SK-N-SH treated with all-trans-retinoic acid at 6 μM for 48 hours (cell line): ENCODE measurements around the gene ADORA1.

ENCODE experiments used
- PPARA ChIP-seq: fragments of 250-450 bp; sonication (Bioruptor Pico); IDR thresholded peaks from 2 replicates; pipeline ENCODE4 v1.5.0; 2020; ENCODE audit warnings: mild to moderate bottlenecking, borderline replicate concordance
- RARB ChIP-seq: fragments of 250-450 bp; sonication (Bioruptor Pico); IDR thresholded peaks from 2 replicates; pipeline ENCODE4 v1.8.0; 2021; ENCODE audit warnings: mild to moderate bottlenecking, moderate library complexity
- SNAI2 ChIP-seq: fragments of 250-450 bp; sonication (Bioruptor Pico); IDR thresholded peaks from 2 replicates; pipeline ENCODE4 v1.5.0; 2020; ENCODE audit warnings: mild to moderate bottlenecking, moderate library complexity
- TCF4 ChIP-seq: fragments of 250-450 bp; sonication (Bioruptor Pico); IDR thresholded peaks from 2 replicates; pipeline ENCODE4 v1.8.0; 2021; ENCODE audit warnings: mild to moderate bottlenecking, moderate library complexity, borderline replicate concordance
- ZC3H10 ChIP-seq: fragments of 250-450 bp; sonication (Bioruptor Pico); IDR thresholded peaks from 2 replicates; pipeline ENCODE4 v1.5.1; 2021; ENCODE audit warnings: mild to moderate bottlenecking, moderate library complexity
- ZNF565 ChIP-seq: fragments of 450-650 bp; formaldehyde crosslinking; conservative IDR thresholded peaks from 2 replicates; pipeline ENCODE4 v1.5.0; 2020; ENCODE audit warnings: low read depth, mild to moderate bottlenecking, moderate library complexity
- TF ChIP-seq, protein P1 (sequence below): fragments of 250-450 bp; sonication (Bioruptor Pico); IDR thresholded peaks from 2 replicates; pipeline ENCODE4 v1.8.0; 2020; ENCODE audit warnings: mild to moderate bottlenecking, moderate library complexity, borderline replicate concordance
- TF ChIP-seq, protein P2 (sequence below): fragments of 250-450 bp; sonication (Bioruptor Pico); IDR thresholded peaks from 2 replicates; pipeline ENCODE4 v1.5.1; 2020; ENCODE audit warnings: low read depth, mild to moderate bottlenecking, moderate library complexity

DNA sequence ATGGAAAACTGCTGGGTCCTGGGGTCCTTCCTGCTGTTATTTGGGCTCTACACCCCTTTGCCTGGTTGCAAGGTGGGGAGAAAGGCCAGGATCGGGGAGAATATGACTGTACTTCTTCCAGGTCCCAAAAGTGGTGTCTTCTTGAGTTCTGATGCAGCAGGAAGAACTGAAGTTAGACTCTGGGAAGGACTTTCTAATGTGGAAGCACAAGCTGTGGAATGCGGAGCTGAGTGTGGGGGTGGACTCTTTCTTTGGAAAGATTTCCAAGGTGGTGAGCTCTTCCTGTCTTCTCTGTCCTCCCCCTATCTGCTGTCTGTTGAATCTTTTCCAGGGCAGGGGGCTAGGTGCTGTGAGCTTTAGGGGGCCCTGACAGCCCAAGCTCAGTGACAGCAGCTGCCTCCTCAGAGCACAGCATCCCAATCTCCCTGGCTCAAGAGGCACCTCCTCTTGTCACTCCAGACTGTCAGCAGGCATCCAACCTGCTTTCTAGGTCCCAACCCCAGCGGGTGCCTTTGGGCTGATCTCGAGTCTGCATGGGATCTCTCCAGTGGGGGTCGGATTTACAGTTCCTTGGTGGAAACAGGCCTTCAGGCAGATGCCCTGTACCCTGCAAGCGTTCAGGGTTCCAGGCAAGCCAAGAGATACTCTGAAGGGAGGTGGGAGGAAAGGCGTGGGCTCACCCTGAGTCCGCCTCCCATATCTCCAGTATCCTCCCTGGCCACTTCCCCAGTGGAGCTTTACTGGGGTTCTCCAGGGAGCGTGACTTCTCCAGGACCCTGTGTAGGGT lies 23.2 kb downstream of the ADORA1 start:
- TF ChIP-seq PPARA (CRISPR knock-in tag) (no peak), TCF4 (CRISPR knock-in tag) (no peak), SNAI2 (CRISPR knock-in tag) (no peak), ZNF565 (CRISPR knock-in tag) (no peak), RARB (CRISPR knock-in tag) (no peak), ZC3H10 (CRISPR knock-in tag) (no peak)
- TF ChIP-seq, protein P1, sequence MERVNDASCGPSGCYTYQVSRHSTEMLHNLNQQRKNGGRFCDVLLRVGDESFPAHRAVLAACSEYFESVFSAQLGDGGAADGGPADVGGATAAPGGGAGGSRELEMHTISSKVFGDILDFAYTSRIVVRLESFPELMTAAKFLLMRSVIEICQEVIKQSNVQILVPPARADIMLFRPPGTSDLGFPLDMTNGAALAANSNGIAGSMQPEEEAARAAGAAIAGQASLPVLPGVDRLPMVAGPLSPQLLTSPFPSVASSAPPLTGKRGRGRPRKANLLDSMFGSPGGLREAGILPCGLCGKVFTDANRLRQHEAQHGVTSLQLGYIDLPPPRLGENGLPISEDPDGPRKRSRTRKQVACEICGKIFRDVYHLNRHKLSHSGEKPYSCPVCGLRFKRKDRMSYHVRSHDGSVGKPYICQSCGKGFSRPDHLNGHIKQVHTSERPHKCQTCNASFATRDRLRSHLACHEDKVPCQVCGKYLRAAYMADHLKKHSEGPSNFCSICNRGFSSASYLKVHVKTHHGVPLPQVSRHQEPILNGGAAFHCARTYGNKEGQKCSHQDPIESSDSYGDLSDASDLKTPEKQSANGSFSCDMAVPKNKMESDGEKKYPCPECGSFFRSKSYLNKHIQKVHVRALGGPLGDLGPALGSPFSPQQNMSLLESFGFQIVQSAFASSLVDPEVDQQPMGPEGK (CRISPR knock-in tag), result no peak
- TF ChIP-seq, protein P2, sequence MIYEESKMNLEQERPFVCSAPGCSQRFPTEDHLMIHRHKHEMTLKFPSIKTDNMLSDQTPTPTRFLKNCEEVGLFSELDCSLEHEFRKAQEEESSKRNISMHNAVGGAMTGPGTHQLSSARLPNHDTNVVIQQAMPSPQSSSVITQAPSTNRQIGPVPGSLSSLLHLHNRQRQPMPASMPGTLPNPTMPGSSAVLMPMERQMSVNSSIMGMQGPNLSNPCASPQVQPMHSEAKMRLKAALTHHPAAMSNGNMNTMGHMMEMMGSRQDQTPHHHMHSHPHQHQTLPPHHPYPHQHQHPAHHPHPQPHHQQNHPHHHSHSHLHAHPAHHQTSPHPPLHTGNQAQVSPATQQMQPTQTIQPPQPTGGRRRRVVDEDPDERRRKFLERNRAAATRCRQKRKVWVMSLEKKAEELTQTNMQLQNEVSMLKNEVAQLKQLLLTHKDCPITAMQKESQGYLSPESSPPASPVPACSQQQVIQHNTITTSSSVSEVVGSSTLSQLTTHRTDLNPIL, result no peak
